GM12878 (cell line): ENCODE results near the gene SIVA1. TPM values are rescaled to one million over a fixed set of nuclear protein-coding genes. Genes with fewer than 3 reads are reported as not detected.

Experiments
- ATAC-seq: fragments of 200-7000 bp; cut with Tn5 transposase; 3 replicates; pipeline ENCODE4 v1.9.1; 2020; ENCODE audit warnings: mild to moderate bottlenecking, moderate library complexity
- BruUV-seq: library from RNA; stranded (reverse); fragments of 400-500 nt; replicated peaks from 2 replicates; lab custom pipeline; 2021; lab: Mats Ljungman, UMichigan
- CTCF ChIA-PET: fragments of 300-600 bp; sonication (Branson Sonifier 250); formaldehyde crosslinking; extraction: SDS; loops from one replicate; lab custom pipeline; 2021; ENCODE audit warnings: inconsistent platforms; lab: Yijun Ruan, JAX
- POLR2A ChIA-PET: fragments of 350-600 bp; formaldehyde crosslinking; extraction: SDS; loops from one replicate; lab custom pipeline; 2021; ENCODE audit warnings: inconsistent platforms; lab: Charles Lee
- RAD21 ChIA-PET: fragments of 300-600 bp; sonication (Branson Sonifier 250); formaldehyde crosslinking; loops from one replicate; lab custom pipeline; 2023; ENCODE audit warnings: antibody characterized with exemption; ENCODE audit not compliant: unreplicated experiment; lab: Charles Lee
- SMC1A ChIA-PET: fragments of 300-600 bp; sonication (Branson Sonifier 250); formaldehyde crosslinking; loops from one replicate; lab custom pipeline; 2023; ENCODE audit not compliant: unreplicated experiment, uncharacterized antibody; lab: Charles Lee
- DNase-seq: peaks from one replicate; pipeline ENCODE4 v3.0.0-alpha.2; 2011; ENCODE audit warnings: low read depth, low spot score
- FAIRE-seq: peaks from 3 replicates; lab custom pipeline; 2011; peaks lifted over from hg19 to GRCh38; lab: Jason Lieb, UNC
- H2AFZ ChIP-seq: 2 replicates; pipeline ENCODE4 v1.6.0; 2011; ENCODE audit warnings: low read depth, low read length, control low read depth; ENCODE audit not compliant: control insufficient read depth
- H3K27ac ChIP-seq: 2 replicates; pipeline ENCODE4 v1.5.1; 2011; ENCODE audit warnings: control low read depth; ENCODE audit not compliant: control insufficient read depth, insufficient read depth
- H3K27me3 ChIP-seq, 2 experiments: replicated peaks in 1 of 2; 2 replicates each; pipeline versions ENCODE4 v1.6.0 to v1.6.1; 2011; ENCODE audit warnings: low read length in 1 of 2; ENCODE audit not compliant: control insufficient read depth in 2 of 2, insufficient read depth in 2 of 2
- H3K36me3 ChIP-seq, 2 experiments: 2 replicates each; pipeline ENCODE4 v1.5.1; 2011; ENCODE audit warnings: low read length in 1 of 2; ENCODE audit not compliant: control insufficient read depth in 2 of 2, insufficient read depth in 2 of 2
- H3K4me1 ChIP-seq: 2 replicates; pipeline ENCODE4 v1.6.1; 2011; ENCODE audit warnings: mild to moderate bottlenecking, low read length, moderate library complexity, mixed read lengths; ENCODE audit not compliant: control insufficient read depth, insufficient read depth
- H3K4me2 ChIP-seq: 2 replicates; pipeline ENCODE4 v1.6.0; 2011; ENCODE audit warnings: control low read depth; ENCODE audit not compliant: control insufficient read depth, insufficient read depth
- H3K4me3 ChIP-seq: fragments of 200-600 bp; sonication (generic); 2 replicates; pipeline ENCODE4 v1.5.1; 2016
- H3K79me2 ChIP-seq: 2 replicates; pipeline ENCODE4 v1.6.0; 2011; ENCODE audit warnings: low read length; ENCODE audit not compliant: control insufficient read depth, insufficient read depth
- H3K9ac ChIP-seq: 2 replicates; pipeline ENCODE4 v1.8.0; 2011; ENCODE audit warnings: low read length, control low read depth, mixed read lengths; ENCODE audit not compliant: control insufficient read depth, insufficient read depth
- H3K9me3 ChIP-seq: replicated peaks from 3 replicates; pipeline ENCODE4 v1.5.1; 2011; ENCODE audit warnings: mild to moderate bottlenecking, low read length; ENCODE audit not compliant: control insufficient read depth, insufficient read depth
- H4K20me1 ChIP-seq: 2 replicates; pipeline ENCODE4 v1.6.0; 2011; ENCODE audit not compliant: control insufficient read depth, insufficient read depth
- EGR1 ChIP-seq, 2 experiments: IDR thresholded peaks; 1 replicate in 1 of 2; 2 replicates in 1 of 2; pipeline ENCODE4 v1.6.1; 2011 to 2012; ENCODE audit warnings: low read depth in 2 of 2, low read length in 2 of 2, borderline replicate concordance in 1 of 2, mild to moderate bottlenecking in 1 of 2, moderate library complexity in 1 of 2
- HDAC2 ChIP-seq: fragments of 200-600 bp; sonication (generic); IDR thresholded peaks from 2 replicates; pipeline ENCODE4 v1.6.1; 2017
- HDAC6 ChIP-seq: fragments of 200-600 bp; sonication (generic); IDR thresholded peaks from one replicate; pipeline ENCODE4 v1.8.0; 2017; ENCODE audit warnings: antibody characterized with exemption; ENCODE audit not compliant: unreplicated experiment
- MTA3 ChIP-seq: IDR thresholded peaks from 2 replicates; pipeline ENCODE4 v1.6.1; 2012; ENCODE audit warnings: low read length, inconsistent platforms, borderline replicate concordance
- MXI1 ChIP-seq: fragments of 150-350 bp; IDR thresholded peaks from 2 replicates; pipeline ENCODE4 v1.6.1; 2011; ENCODE audit warnings: low read depth, mild to moderate bottlenecking, inconsistent platforms, low read length, improper control_type of control experiment
- NBN ChIP-seq: fragments of 450-650 bp; IDR thresholded peaks from 2 replicates; pipeline ENCODE4 v1.6.1; 2016
- POLR2AphosphoS5 ChIP-seq: IDR thresholded peaks from 2 replicates; pipeline ENCODE4 v1.6.1; 2011; ENCODE audit warnings: mild to moderate bottlenecking, low read length, inconsistent platforms
- SMAD5 ChIP-seq: IDR thresholded peaks from 2 replicates; pipeline ENCODE4 v1.6.1; 2016; ENCODE audit warnings: antibody characterized with exemption, low read depth
- TCF7 ChIP-seq: IDR thresholded peaks from 2 replicates; pipeline ENCODE4 v1.6.1; 2014; ENCODE audit warnings: antibody characterized with exemption, borderline replicate concordance
- ZBED1 ChIP-seq: IDR thresholded peaks from 2 replicates; pipeline ENCODE4 v1.6.1; 2016; ENCODE audit warnings: borderline replicate concordance
- ZNF207 ChIP-seq: fragments of 450-650 bp; IDR thresholded peaks from 2 replicates; pipeline ENCODE4 v1.6.1; 2014; ENCODE audit warnings: antibody characterized with exemption, mild to moderate bottlenecking, borderline replicate concordance
- ZSCAN29 ChIP-seq: fragments of 450-650 bp; IDR thresholded peaks from 2 replicates; pipeline ENCODE4 v1.6.1; 2017; ENCODE audit warnings: mild to moderate bottlenecking, moderate library complexity
- WGBS: methylation state at CpG from one replicate; pipeline ENCODE4 v1.1.6; 2016; ENCODE audit warnings: low lambda C conversion rate; ENCODE audit not compliant: insufficient replicate concordance, insufficient coverage; ENCODE audit errors: missing lambda C conversion rate; 5-methylcytosine and 5-hydroxymethylcytosine counted together
- in situ Hi-C: fragments of 300-500 bp; cut with MboI; formaldehyde crosslinking; loops from 9 replicates; pipeline ENCODE4 v1.14.3; 2018; ENCODE audit warnings: mixed read lengths
- intact Hi-C: fragments of 100-400 bp; cut with micrococcal nuclease; formaldehyde crosslinking; loops from one replicate; pipeline ENCODE4 v1.14.2; 2022; ENCODE audit not compliant: unreplicated experiment
- polyA plus RNA-seq, 11 experiments: library from polyadenylated mRNA; depleted of rRNA in 4 of 11; unstranded in 6 of 11; stranded (reverse) in 5 of 11; fragments of >200 nt; fragmentation: Nextera tagmentation in 4 of 11; fragmentation: Illumina TruSeq in 1 of 11; extraction: Ambion mirVana in 4 of 11; extraction: Trizol in 1 of 11; gene quantifications; 1 replicate in 1 of 11; 2 replicates in 10 of 11; pipeline versions ENCODE4 v1.2.1 to v1.2.3, GENCODE V29; 2011 to 2016; ENCODE audit warnings: inconsistent platforms in 2 of 11, missing spikeins in 2 of 11, low read depth in 1 of 11
- total RNA-seq, 4 experiments: library from RNA; depleted of rRNA in 3 of 4; stranded (reverse); fragments of >200 nt in 3 of 4; fragmentation: Illumina TruSeq in 1 of 4; extraction: Trizol in 1 of 4; gene quantifications; 2 replicates each; pipeline versions ENCODE4 v1.2.1 to v1.2.3, GENCODE V29; 2013 to 2021
- TF ChIP-seq, protein P1 (sequence below): IDR thresholded peaks from 2 replicates; pipeline ENCODE4 v1.6.1; 2011; ENCODE audit warnings: mild to moderate bottlenecking, low read depth, low read length, moderate library complexity; ENCODE audit not compliant: insufficient replicate concordance
- TF ChIP-seq, protein P2 (sequence below): IDR thresholded peaks from 2 replicates; pipeline ENCODE4 v1.6.1; 2012; ENCODE audit warnings: mild to moderate bottlenecking, low read depth, low read length

SIVA1 gene
- total and polyA plus RNA-seq, 10 of the 15 experiments (the other 5 are each of a cell fraction or from before 2014, with no cell fraction given): 4.6 to 282 (median 106) TPM

DNA sequence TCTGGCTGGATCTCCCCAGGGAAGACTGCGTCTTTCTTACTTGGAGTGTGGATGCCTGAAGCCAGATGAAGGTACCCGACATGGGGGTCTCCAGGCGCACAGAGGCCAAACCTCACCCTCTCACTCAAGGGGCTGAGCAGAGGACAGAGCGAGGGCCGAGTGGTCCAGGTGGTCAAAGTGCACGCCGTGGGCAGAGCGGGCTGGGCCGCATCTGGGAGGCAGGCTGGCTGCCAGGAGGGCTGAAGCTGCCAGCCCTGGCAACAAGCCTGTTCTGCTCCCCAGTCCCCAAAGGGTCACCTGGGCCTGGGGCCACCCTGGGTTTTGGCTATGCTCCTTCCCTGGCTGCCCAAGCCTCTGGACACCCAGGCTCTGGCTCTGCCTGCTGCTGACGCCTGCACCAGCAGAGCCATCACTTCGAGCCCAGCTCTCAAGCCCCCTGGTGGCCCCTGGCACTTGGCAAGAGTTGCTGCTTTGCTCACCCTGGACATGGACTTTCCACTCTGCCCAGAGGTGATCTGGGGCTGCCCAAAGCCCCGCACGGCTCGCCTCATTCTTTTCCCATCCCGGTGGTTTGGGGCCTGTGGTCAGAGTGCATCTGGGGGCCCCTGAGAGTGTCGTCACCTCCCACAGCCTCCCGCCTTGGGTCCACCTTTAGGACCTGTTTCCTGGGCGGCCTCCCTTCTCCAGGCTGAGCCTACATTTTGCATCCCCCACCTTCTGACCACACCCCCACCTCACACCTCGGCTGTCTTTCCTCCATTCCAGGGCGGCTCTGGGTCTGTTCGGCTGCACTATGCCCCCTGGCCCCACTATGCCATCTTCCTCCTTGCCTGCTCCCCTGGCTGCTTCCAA is 26.1 kb upstream of the SIVA1 start:
- no peak overlapping the region for H3K9ac ChIP-seq
- no peaks in the 10 kb centered on the region for H3K36me3 ChIP-seq
- H3K4me3 ChIP-seq: no peak overlapping the region
- ChIA-PET SMC1A (no interaction called here), CTCF (no interaction called here), RAD21 (no interaction called here), POLR2A (no interaction called here)
- intact Hi-C loops (no loop called here), in situ Hi-C loops (no loop called here)
- TF ChIP-seq POLR2AphosphoS5 (no peak), HDAC6 (no peak), MTA3 (no peak), ZSCAN29 (no peak), SMAD5 (no peak), TCF7 (no peak), MXI1 (no peak), ZBED1 (no peak), NBN (no peak), EGR1 (IDR thresholded peaks at IDR 0.05; ENCODE audit: borderline replicate concordance in 1 of 2, low read depth in 2 of 2, low read length in 2 of 2) (no peak), HDAC2 (no peak), ZNF207 (no peak)
- TF ChIP-seq, protein P1, sequence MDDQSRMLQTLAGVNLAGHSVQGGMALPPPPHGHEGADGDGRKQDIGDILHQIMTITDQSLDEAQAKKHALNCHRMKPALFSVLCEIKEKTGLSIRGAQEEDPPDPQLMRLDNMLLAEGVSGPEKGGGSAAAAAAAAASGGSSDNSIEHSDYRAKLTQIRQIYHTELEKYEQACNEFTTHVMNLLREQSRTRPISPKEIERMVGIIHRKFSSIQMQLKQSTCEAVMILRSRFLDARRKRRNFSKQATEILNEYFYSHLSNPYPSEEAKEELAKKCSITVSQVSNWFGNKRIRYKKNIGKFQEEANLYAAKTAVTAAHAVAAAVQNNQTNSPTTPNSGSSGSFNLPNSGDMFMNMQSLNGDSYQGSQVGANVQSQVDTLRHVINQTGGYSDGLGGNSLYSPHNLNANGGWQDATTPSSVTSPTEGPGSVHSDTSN: no peak
- TF ChIP-seq, protein P2, sequence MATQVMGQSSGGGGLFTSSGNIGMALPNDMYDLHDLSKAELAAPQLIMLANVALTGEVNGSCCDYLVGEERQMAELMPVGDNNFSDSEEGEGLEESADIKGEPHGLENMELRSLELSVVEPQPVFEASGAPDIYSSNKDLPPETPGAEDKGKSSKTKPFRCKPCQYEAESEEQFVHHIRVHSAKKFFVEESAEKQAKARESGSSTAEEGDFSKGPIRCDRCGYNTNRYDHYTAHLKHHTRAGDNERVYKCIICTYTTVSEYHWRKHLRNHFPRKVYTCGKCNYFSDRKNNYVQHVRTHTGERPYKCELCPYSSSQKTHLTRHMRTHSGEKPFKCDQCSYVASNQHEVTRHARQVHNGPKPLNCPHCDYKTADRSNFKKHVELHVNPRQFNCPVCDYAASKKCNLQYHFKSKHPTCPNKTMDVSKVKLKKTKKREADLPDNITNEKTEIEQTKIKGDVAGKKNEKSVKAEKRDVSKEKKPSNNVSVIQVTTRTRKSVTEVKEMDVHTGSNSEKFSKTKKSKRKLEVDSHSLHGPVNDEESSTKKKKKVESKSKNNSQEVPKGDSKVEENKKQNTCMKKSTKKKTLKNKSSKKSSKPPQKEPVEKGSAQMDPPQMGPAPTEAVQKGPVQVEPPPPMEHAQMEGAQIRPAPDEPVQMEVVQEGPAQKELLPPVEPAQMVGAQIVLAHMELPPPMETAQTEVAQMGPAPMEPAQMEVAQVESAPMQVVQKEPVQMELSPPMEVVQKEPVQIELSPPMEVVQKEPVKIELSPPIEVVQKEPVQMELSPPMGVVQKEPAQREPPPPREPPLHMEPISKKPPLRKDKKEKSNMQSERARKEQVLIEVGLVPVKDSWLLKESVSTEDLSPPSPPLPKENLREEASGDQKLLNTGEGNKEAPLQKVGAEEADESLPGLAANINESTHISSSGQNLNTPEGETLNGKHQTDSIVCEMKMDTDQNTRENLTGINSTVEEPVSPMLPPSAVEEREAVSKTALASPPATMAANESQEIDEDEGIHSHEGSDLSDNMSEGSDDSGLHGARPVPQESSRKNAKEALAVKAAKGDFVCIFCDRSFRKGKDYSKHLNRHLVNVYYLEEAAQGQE: no peak
- FAIRE-seq (no peak), DNase-seq (no peak), ATAC-seq (no peak)
- H3K4me2 ChIP-seq: no peak overlapping the region
- no peaks in the 10 kb centered on the region for H4K20me1 ChIP-seq
- H2AFZ ChIP-seq: no peak overlapping the region
- no peaks in the 10 kb centered on the region for H3K79me2 ChIP-seq
- no peaks in the 10 kb centered on the region for H3K9me3 ChIP-seq
- peaks cover 0 to 4% of the 10 kb centered on the region in 2 experiments; a peak in 1 of 4 replicates for H3K27me3 ChIP-seq
- WGBS: 29% methylated on average over 21 of the region's 21 CpGs
- no peak overlapping the region for H3K27ac ChIP-seq
- BruUV-seq: no TSS peak
- no peaks in the 10 kb centered on the region for H3K4me1 ChIP-seq
